IMR-90 (cell line): Measurements from ENCODE around the gene GPSM1. TPM values are rescaled to one million over a fixed set of nuclear protein-coding genes. Genes with fewer than 3 reads are reported as not detected.

ENCODE experiments used
- ATAC-seq: fragments of 200-7000 bp; cut with Tn5 transposase; 2 replicates; pipeline ENCODE4 v1.9.1; 2020; ENCODE audit warnings: low read depth, mild to moderate bottlenecking, moderate library complexity
- BruUV-seq: library from RNA; stranded (reverse); fragments of 400-500 nt; replicated peaks from 2 replicates; lab custom pipeline; 2021; lab: Mats Ljungman, UMichigan
- CTCF ChIA-PET: fragments of 300-600 bp; formaldehyde crosslinking; extraction: SDS; loops from one replicate; lab custom pipeline; 2021; ENCODE audit warnings: antibody characterized with exemption; lab: Yijun Ruan, JAX
- POLR2A ChIA-PET: fragments of 300-600 bp; sonication (Branson Sonifier 250); formaldehyde crosslinking; loops from one replicate; lab custom pipeline; 2022; ENCODE audit warnings: antibody characterized with exemption; ENCODE audit not compliant: unreplicated experiment; lab: Charles Lee
- DNase-seq: peaks from one replicate; pipeline ENCODE4 v3.0.0; 2013
- H2AFZ ChIP-seq: replicated peaks from 2 replicates; pipeline ENCODE3; 2013; ENCODE audit warnings: low read length, mild to moderate bottlenecking; ENCODE audit not compliant: poor library complexity
- H2AK5ac ChIP-seq: 2 replicates; pipeline ENCODE4 v1.6.1; 2013; ENCODE audit warnings: low read depth, low read length, inconsistent platforms
- H2AK9ac ChIP-seq: replicated peaks from 2 replicates; pipeline ENCODE3; 2013; ENCODE audit warnings: mild to moderate bottlenecking, low read depth, low read length, moderate library complexity; ENCODE audit not compliant: poor library complexity
- H2BK120ac ChIP-seq: 2 replicates; pipeline ENCODE4 v1.6.1; 2013; ENCODE audit warnings: low read depth, low read length, inconsistent platforms
- H2BK15ac ChIP-seq: 3 replicates; pipeline ENCODE4 v1.6.1; 2013; ENCODE audit warnings: low read depth, low read length, inconsistent platforms
- H2BK20ac ChIP-seq: 2 replicates; pipeline ENCODE4 v1.6.1; 2013; ENCODE audit warnings: low read depth, mild to moderate bottlenecking, inconsistent platforms, low read length, moderate library complexity
- H2BK5ac ChIP-seq: 2 replicates; pipeline ENCODE4 v1.6.1; 2013; ENCODE audit warnings: mild to moderate bottlenecking, low read depth, low read length, inconsistent platforms; ENCODE audit not compliant: poor library complexity, severe bottlenecking
- H3K14ac ChIP-seq: replicated peaks from 2 replicates; pipeline ENCODE4 v1.6.1; 2013; ENCODE audit warnings: low read depth, low read length, inconsistent platforms
- H3K18ac ChIP-seq: 2 replicates; pipeline ENCODE4 v1.6.1; 2013; ENCODE audit warnings: low read depth, low read length, control low read depth
- H3K23ac ChIP-seq: 2 replicates; pipeline ENCODE4 v1.6.1; 2013; ENCODE audit warnings: low read depth, low read length, inconsistent platforms
- H3K27ac ChIP-seq: 2 replicates; pipeline ENCODE4 v1.5.1; 2013; ENCODE audit warnings: mild to moderate bottlenecking, control low read depth, low read length; ENCODE audit not compliant: insufficient read depth
- H3K27me3 ChIP-seq: 2 replicates; pipeline ENCODE4 v1.6.1; 2013; ENCODE audit warnings: low read length; ENCODE audit not compliant: control insufficient read depth, insufficient read depth
- H3K36me3 ChIP-seq: 2 replicates; pipeline ENCODE4 v1.6.1; 2013; ENCODE audit warnings: low read length, mixed read lengths; ENCODE audit not compliant: control insufficient read depth, insufficient read depth
- H3K4ac ChIP-seq: 2 replicates; pipeline ENCODE4 v1.6.1; 2013; ENCODE audit warnings: low read depth, low read length, inconsistent platforms
- H3K4me1 ChIP-seq: 2 replicates; pipeline ENCODE4 v1.6.1; 2013; ENCODE audit warnings: low read length, mixed read lengths; ENCODE audit not compliant: control insufficient read depth, insufficient read depth
- H3K4me2 ChIP-seq: 2 replicates; pipeline ENCODE4 v1.6.1; 2013; ENCODE audit warnings: low read depth, mild to moderate bottlenecking, control low read depth, low read length, moderate library complexity
- H3K4me3 ChIP-seq: 2 replicates; pipeline ENCODE4 v1.5.1; 2013; ENCODE audit warnings: low read depth, mild to moderate bottlenecking, control low read depth, low read length, moderate library complexity; ENCODE audit not compliant: insufficient read depth
- H3K56ac ChIP-seq: 2 replicates; pipeline ENCODE4 v1.6.1; 2013; ENCODE audit warnings: low read length, inconsistent platforms; ENCODE audit not compliant: insufficient read depth; ENCODE audit errors: extremely low read depth
- H3K79me1 ChIP-seq, 2 experiments: 2 replicates each; pipeline ENCODE4 v1.6.1; 2013; ENCODE audit warnings: low read length in 2 of 2, inconsistent platforms in 1 of 2, low read depth in 1 of 2
- H3K9ac ChIP-seq: 2 replicates; pipeline ENCODE4 v1.6.1; 2013; ENCODE audit warnings: low read depth, low read length, control low read depth
- H3K9me1 ChIP-seq: 2 replicates; pipeline ENCODE4 v1.6.1; 2013; ENCODE audit warnings: low read length, inconsistent platforms; ENCODE audit not compliant: insufficient read depth
- H3K9me3 ChIP-seq: 2 replicates; pipeline ENCODE4 v1.6.1; 2013; ENCODE audit warnings: low read length; ENCODE audit not compliant: control insufficient read depth, insufficient read depth
- H4K20me1 ChIP-seq: 2 replicates; pipeline ENCODE4 v1.6.1; 2013; ENCODE audit warnings: low read length, inconsistent platforms; ENCODE audit not compliant: insufficient read depth
- H4K5ac ChIP-seq: 2 replicates; pipeline ENCODE4 v1.6.1; 2013; ENCODE audit warnings: mild to moderate bottlenecking, low read depth, low read length, control low read depth
- H4K8ac ChIP-seq, 2 experiments: 2 replicates each; pipeline ENCODE4 v1.6.1; 2013; ENCODE audit warnings: low read depth in 2 of 2, low read length in 2 of 2, control low read depth in 1 of 2, inconsistent platforms in 1 of 2
- H4K91ac ChIP-seq: 2 replicates; pipeline ENCODE4 v1.6.1; 2013; ENCODE audit warnings: low read depth, low read length, inconsistent platforms; ENCODE audit not compliant: insufficient read depth
- BHLHE40 ChIP-seq: fragments of 150-350 bp; IDR thresholded peaks from 2 replicates; pipeline ENCODE4 v1.6.1; 2016; ENCODE audit warnings: mild to moderate bottlenecking, low read depth, low read length
- CEBPB ChIP-seq: IDR thresholded peaks from 2 replicates; pipeline ENCODE4 v1.6.1; 2012; ENCODE audit warnings: low read depth, low read length, improper control_type of control experiment
- CTCF ChIP-seq: conservative IDR thresholded peaks from 2 replicates; pipeline ENCODE4 v1.5.1; 2012; ENCODE audit warnings: mild to moderate bottlenecking, low read depth, low read length, improper control_type of control experiment
- FOS ChIP-seq: fragments of 150-350 bp; IDR thresholded peaks from 2 replicates; pipeline ENCODE4 v1.6.1; 2016; ENCODE audit warnings: low read depth, low read length
- MAFK ChIP-seq: IDR thresholded peaks from 2 replicates; pipeline ENCODE4 v1.6.1; 2012; ENCODE audit warnings: low read depth, low read length, improper control_type of control experiment
- MAZ ChIP-seq: IDR thresholded peaks from 2 replicates; pipeline ENCODE4 v1.6.1; 2012; ENCODE audit warnings: low read depth, mild to moderate bottlenecking, low read length, improper control_type of control experiment, moderate library complexity, borderline replicate concordance
- MXI1 ChIP-seq: IDR thresholded peaks from 2 replicates; pipeline ENCODE4 v1.6.1; 2012; ENCODE audit warnings: low read depth, mild to moderate bottlenecking, low read length, moderate library complexity, borderline replicate concordance
- NFE2L2 ChIP-seq: fragments of 150-350 bp; IDR thresholded peaks from 2 replicates; pipeline ENCODE4 v1.6.1; 2016; ENCODE audit warnings: low read depth, mild to moderate bottlenecking, low read length
- POLR2A ChIP-seq: IDR thresholded peaks from 2 replicates; pipeline ENCODE4 v1.6.1; 2012; ENCODE audit warnings: mild to moderate bottlenecking, low read depth, low read length
- RAD21 ChIP-seq: IDR thresholded peaks from 2 replicates; pipeline ENCODE4 v1.6.1; 2012; ENCODE audit warnings: low read length, improper control_type of control experiment
- RCOR1 ChIP-seq: IDR thresholded peaks from 2 replicates; pipeline ENCODE4 v1.6.1; 2012; ENCODE audit warnings: mild to moderate bottlenecking, low read length, improper control_type of control experiment; ENCODE audit not compliant: insufficient replicate concordance
- RFX5 ChIP-seq: IDR thresholded peaks from 2 replicates; pipeline ENCODE4 v1.8.0; 2012; ENCODE audit warnings: low read depth, mild to moderate bottlenecking, low read length, moderate library complexity
- SMC3 ChIP-seq: fragments of 150-350 bp; IDR thresholded peaks from 2 replicates; pipeline ENCODE4 v1.6.1; 2016; ENCODE audit warnings: low read depth, mild to moderate bottlenecking, antibody characterized with exemption, low read length, moderate library complexity
- USF2 ChIP-seq: fragments of 150-350 bp; IDR thresholded peaks from 2 replicates; pipeline ENCODE4 v1.6.1; 2017; ENCODE audit warnings: mild to moderate bottlenecking, antibody characterized with exemption, low read length, low read depth
- WGBS, 2 experiments: methylation state at CpG; one replicate each; pipeline versions ENCODE4 v1.1.5 to v1.1.7; 2013; ENCODE audit warnings: missing lambda C conversion rate in 2 of 2; ENCODE audit not compliant: insufficient read length in 1 of 2; ENCODE audit errors: extremely low coverage in 2 of 2; 5-methylcytosine and 5-hydroxymethylcytosine counted together
- dilution Hi-C: fragments of 300-500 bp; cut with HindIII; formaldehyde crosslinking; loops from one replicate; pipeline ENCODE4 v1.14.3; 2018; ENCODE audit warnings: low sequenced_read_pairs; ENCODE audit not compliant: unreplicated experiment
- in situ Hi-C: fragments of 300-500 bp; cut with MboI; formaldehyde crosslinking; loops from 3 replicates; pipeline ENCODE4 v1.14.3; 2019; ENCODE audit warnings: low sequenced_read_pairs, inconsistent platforms, mixed read lengths
- intact Hi-C: fragments of 100-400 bp; cut with micrococcal nuclease; formaldehyde crosslinking; loops from 2 replicates; pipeline ENCODE4 v1.10.0; 2022
- polyA plus RNA-seq, 3 experiments: library from polyadenylated mRNA; depleted of rRNA; stranded (reverse); fragments of >200 nt; gene quantifications; 2 replicates each; pipeline ENCODE4 v1.2.3, GENCODE V29; 2012; ENCODE audit warnings: low replicate concordance in 1 of 3
- total RNA-seq: library from RNA; depleted of rRNA; stranded (reverse); fragments of >200 nt; gene quantifications from 2 replicates; pipeline ENCODE4 v1.2.3, GENCODE V29; 2012

The GPSM1 gene
- total and polyA plus RNA-seq, 2 of the 4 experiments (the other 2 are of a cell fraction) = 28.7 to 71.2 TPM

GRCh38 chr9:136370037-136370436 is 42.7 kb downstream of the GPSM1 start:
- no peak overlapping the region for H4K91ac ChIP-seq
- CTCF ChIA-PET = no interaction called here
- no peak overlapping the region for H3K4ac ChIP-seq
- no peaks in the 10 kb centered on the region for H3K9me3 ChIP-seq
- no peaks in the 10 kb centered on the region for H3K36me3 ChIP-seq
- 97% methylated on average over 12 of the region's 19 CpGs; no CpG with 5 or more reads in 1 of the 2 experiments for WGBS, 2 experiments
- peaks cover 9% of the 10 kb centered on the region for H3K9me1 ChIP-seq
- no peak overlapping the region for H2AFZ ChIP-seq
- H4K20me1 ChIP-seq = no peaks in the 10 kb centered on the region
- no peak overlapping the region for H4K5ac ChIP-seq
- POLR2A ChIA-PET = no interaction called here
- no peak for ATAC-seq
- H3K23ac ChIP-seq = no peak overlapping the region
- no peak overlapping the region for H3K9ac ChIP-seq
- H2AK5ac ChIP-seq = no peak overlapping the region
- DNase-seq = no peak
- no peak overlapping the region for H2BK5ac ChIP-seq
- H3K79me1 ChIP-seq = no peaks in the 10 kb centered on the region; a peak in 1 of 4 replicates
- in situ Hi-C loops = no loop called here
- intact Hi-C loops = no loop called here
- no peak overlapping the region for H4K8ac ChIP-seq
- no peak overlapping the region for H2BK120ac ChIP-seq
- TF ChIP-seq RFX5 (no peak), RAD21 (no peak), SMC3 (no peak), FOS (no peak), CEBPB (no peak), MAZ (no peak), POLR2A (no peak), RCOR1 (no peak), MAFK (no peak), BHLHE40 (no peak), NFE2L2 (no peak), USF2 (no peak), CTCF (no peak), MXI1 (no peak)
- H3K27me3 ChIP-seq = no peaks in the 10 kb centered on the region
- BruUV-seq = no TSS peak
- no peak overlapping the region for H3K4me3 ChIP-seq
- no peak overlapping the region for H2BK15ac ChIP-seq
- H3K18ac ChIP-seq = no peak overlapping the region
- dilution Hi-C loops = no loop called here
- H3K4me1 ChIP-seq = peaks cover 15% of the 10 kb centered on the region
- no peak overlapping the region for H3K56ac ChIP-seq
- H3K27ac ChIP-seq = no peak overlapping the region
- no peak overlapping the region for H2BK20ac ChIP-seq
- no peak overlapping the region for H3K14ac ChIP-seq
- no peak overlapping the region for H2AK9ac ChIP-seq
- H3K4me2 ChIP-seq = no peak overlapping the region
